ENCODE data around the gene ZNF653. TPM values are rescaled to one million over a fixed set of nuclear protein-coding genes. Genes with fewer than 3 reads are reported as not detected.
"Not testable (repeated sequence)": the region's sequence is repeated elsewhere in the genome, so short reads cannot be mapped to it uniquely, and the experiment has no call there.

The ZNF653 gene
- total RNA-seq, 2 experiments from 2014 or later, result 14.1 to 21.5 TPM

DNA sequence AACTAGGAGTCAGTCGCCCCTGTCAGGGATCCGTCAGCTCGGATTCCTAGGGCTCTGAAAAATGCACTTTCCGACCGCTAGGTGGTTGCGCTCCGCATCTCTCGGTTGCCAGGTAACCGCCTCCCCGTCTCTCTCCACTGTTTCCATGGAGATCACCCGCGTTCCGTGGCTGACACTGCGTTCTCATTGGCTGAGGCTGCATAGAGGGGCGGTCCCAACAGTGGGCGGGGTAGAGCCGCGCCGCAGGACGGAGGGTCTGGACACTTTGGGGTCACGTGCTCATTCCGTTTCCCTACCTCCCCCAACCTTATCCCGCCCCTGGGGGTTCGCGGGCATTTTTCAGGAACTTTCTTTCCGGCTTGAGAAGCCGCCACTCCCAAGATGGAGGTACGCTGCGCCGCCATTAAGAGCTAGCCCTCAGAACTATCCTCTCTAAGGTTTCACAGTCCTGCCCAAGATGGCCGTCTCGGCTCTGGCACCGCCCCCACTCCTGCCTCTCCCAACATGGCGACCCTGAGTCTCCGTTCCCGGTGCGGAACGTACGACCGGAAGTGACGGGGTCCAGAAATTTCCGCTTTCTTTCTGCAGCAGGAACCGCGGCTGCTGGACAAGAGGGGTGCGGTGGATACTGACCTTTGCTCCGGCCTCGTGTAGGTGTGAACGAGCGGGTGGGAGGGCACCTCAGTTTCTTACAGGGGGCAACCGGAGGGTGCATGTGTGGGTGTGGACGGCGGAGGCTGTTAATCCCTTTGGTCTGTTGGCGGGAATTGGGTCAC is 70.4 kb downstream of the ZNF653 start, which contains the start of the genes ODAD3 and PRKCSH:
Gene ODAD3 (minus strand): TSS at position 65 of the 776 bp plus-strand sequence. CDS start 105 bp downstream, outside the sequence.
Gene PRKCSH (plus strand): TSS at position 579 of the 776 bp plus-strand sequence. CDS start 483 bp downstream, outside the sequence.
- ChIA-PET CTCF (ENCODE audit: unreplicated experiment) (interaction anchor here (0.5 to 0.6 kb wide), 2 partner anchors 54 to 107 kb away, joined by 3 read pairs; no protein-coding TSS in a partner anchor), POLR2A (interaction anchor here (1.4 kb wide), 1 partner anchor 54 kb away, joined by 3 read pairs; no protein-coding TSS in a partner anchor)
- no peaks in the 10 kb centered on the region for H3K9me3 ChIP-seq (ENCODE audit: low read length)
- H2AFZ ChIP-seq (ENCODE audit: low read length), result peak within 1 kb of the TSS; percentile 91
- peaks cover 36% of the 10 kb centered on the region for H3K36me3 ChIP-seq (ENCODE audit: insufficient read depth, low read length)
- no peaks in the 10 kb centered on the region for H4K20me1 ChIP-seq (ENCODE audit: insufficient read depth, low read length)
- H3K79me2 ChIP-seq (ENCODE audit: insufficient read depth, low read depth, low read length), result peaks cover 14% of the 10 kb centered on the region; the same call in 1 of the 2 replicates
- no TSS peak for BruUV-seq (replicated peaks)
- intact Hi-C loops (cut with micrococcal nuclease; ENCODE audit: unreplicated experiment), result loop anchor here (1.0 to 5.0 kb wide), 2 partner anchors 54 to 143 kb away; no protein-coding TSS in a partner anchor
- peak; percentile 99 for DNase-seq (ENCODE audit: low spot score)
- H3K4me3 ChIP-seq (ENCODE audit: low read depth, low read length, poor library complexity, severe bottlenecking), result peak within 1 kb of the TSS; percentile 92
- peak within 1 kb of the TSS; percentile 98 for H3K4me2 ChIP-seq (ENCODE audit: low read length)
- H3K4me1 ChIP-seq (ENCODE audit: insufficient read depth, low read length, poor library complexity, severe bottlenecking), result peaks cover 24% of the 10 kb centered on the region
- no peaks in the 10 kb centered on the region for H3K9me2 ChIP-seq (ENCODE audit: insufficient read depth, low read length)
- H3K27ac ChIP-seq (ENCODE audit: low read depth, low read length, poor library complexity, severe bottlenecking), result peak within 1 kb of the TSS; percentile 33
- TF ChIP-seq, protein P1, sequence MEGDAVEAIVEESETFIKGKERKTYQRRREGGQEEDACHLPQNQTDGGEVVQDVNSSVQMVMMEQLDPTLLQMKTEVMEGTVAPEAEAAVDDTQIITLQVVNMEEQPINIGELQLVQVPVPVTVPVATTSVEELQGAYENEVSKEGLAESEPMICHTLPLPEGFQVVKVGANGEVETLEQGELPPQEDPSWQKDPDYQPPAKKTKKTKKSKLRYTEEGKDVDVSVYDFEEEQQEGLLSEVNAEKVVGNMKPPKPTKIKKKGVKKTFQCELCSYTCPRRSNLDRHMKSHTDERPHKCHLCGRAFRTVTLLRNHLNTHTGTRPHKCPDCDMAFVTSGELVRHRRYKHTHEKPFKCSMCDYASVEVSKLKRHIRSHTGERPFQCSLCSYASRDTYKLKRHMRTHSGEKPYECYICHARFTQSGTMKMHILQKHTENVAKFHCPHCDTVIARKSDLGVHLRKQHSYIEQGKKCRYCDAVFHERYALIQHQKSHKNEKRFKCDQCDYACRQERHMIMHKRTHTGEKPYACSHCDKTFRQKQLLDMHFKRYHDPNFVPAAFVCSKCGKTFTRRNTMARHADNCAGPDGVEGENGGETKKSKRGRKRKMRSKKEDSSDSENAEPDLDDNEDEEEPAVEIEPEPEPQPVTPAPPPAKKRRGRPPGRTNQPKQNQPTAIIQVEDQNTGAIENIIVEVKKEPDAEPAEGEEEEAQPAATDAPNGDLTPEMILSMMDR (conservative IDR thresholded peaks at IDR 0.05; ENCODE audit: low read length), result peak; percentile 82
- TF ChIP-seq EZH2phosphoT487 (IDR thresholded peaks at IDR 0.05; ENCODE audit: borderline replicate concordance, low read depth, low read length), result no peak

DNA sequence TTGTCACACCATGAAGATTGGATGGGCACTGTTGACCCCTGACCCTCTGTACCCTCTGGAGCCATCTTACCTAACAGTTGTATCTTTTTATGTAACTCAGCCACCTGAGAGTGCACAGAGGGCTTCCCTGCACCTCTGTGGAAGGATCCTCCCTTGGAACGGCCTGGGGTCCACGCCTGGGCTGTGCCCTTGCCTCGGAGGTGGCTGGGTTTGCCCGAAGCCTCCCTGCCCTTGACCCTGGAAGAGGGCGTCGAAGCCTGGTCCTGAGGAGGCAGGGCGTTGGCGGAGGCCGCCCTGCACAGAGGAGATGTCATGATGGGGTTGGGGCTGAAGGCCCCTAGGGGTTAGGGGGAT is 71.0 kb downstream of the ZNF653 start:
- no peak overlapping the region for H3K27ac ChIP-seq (ENCODE audit: low read depth, low read length, poor library complexity, severe bottlenecking)
- no peaks in the 10 kb centered on the region for H3K9me2 ChIP-seq (ENCODE audit: insufficient read depth, low read length)
- BruUV-seq (replicated peaks), result no TSS peak
- peak overlapping the region; percentile 91 for H2AFZ ChIP-seq (ENCODE audit: low read length)
- peaks cover 31% of the 10 kb centered on the region for H3K36me3 ChIP-seq (ENCODE audit: insufficient read depth, low read length)
- no peaks in the 10 kb centered on the region for H4K20me1 ChIP-seq (ENCODE audit: insufficient read depth, low read length)
- TF ChIP-seq EZH2phosphoT487 (IDR thresholded peaks at IDR 0.05; ENCODE audit: borderline replicate concordance, low read depth, low read length), result no peak
- TF ChIP-seq, protein P1 (conservative IDR thresholded peaks at IDR 0.05; ENCODE audit: low read length), result no peak
- peak overlapping the region; percentile 96 for H3K4me2 ChIP-seq (ENCODE audit: low read length)
- H3K79me2 ChIP-seq (ENCODE audit: insufficient read depth, low read depth, low read length), result peaks cover 14% of the 10 kb centered on the region; the same call in 1 of the 2 replicates
- peaks cover 24% of the 10 kb centered on the region for H3K4me1 ChIP-seq (ENCODE audit: insufficient read depth, low read length, poor library complexity, severe bottlenecking)
- no peak for DNase-seq (ENCODE audit: low spot score)
- ChIA-PET CTCF (ENCODE audit: unreplicated experiment) (interaction anchor here (0.6 kb wide), 1 partner anchor 53 kb away, joined by 3 read pairs; no protein-coding TSS in a partner anchor), POLR2A (interaction anchor here (1.4 kb wide), 1 partner anchor 54 kb away, joined by 3 read pairs; no protein-coding TSS in a partner anchor)
- intact Hi-C loops (cut with micrococcal nuclease; ENCODE audit: unreplicated experiment), result loop anchor here (1.0 to 5.0 kb wide), 2 partner anchors 53 to 142 kb away; no protein-coding TSS in a partner anchor
- H3K4me3 ChIP-seq (ENCODE audit: low read depth, low read length, poor library complexity, severe bottlenecking), result peak overlapping the region; percentile 92
- H3K9me3 ChIP-seq (ENCODE audit: low read length), result no peaks in the 10 kb centered on the region

DNA sequence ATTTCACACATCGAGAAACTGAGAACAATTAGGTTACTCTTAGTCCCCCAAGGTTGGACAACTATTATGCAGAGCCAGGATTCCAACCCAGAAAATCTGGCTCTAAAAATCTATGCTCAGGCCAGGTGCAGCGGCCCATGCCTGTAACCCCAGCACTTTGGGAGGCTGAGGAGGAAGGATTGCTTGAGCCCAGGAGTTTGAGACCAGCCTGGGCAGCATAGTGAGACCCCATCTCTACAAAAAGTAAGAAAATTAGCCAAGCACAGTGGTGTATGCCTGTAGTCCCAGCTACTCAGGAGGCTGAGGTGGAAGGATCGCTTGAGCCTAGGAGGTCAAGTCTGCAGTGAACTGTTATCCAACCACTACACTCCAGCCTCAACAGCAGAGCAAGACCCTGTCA is 72.1 kb downstream of the ZNF653 start:
- DNase-seq (ENCODE audit: low spot score); intact Hi-C loops (cut with micrococcal nuclease; ENCODE audit: unreplicated experiment); H3K9me3 ChIP-seq (ENCODE audit: low read length); H3K4me3 ChIP-seq (ENCODE audit: low read depth, low read length, poor library complexity, severe bottlenecking); H3K27ac ChIP-seq (ENCODE audit: low read depth, low read length, poor library complexity, severe bottlenecking); H4K20me1 ChIP-seq (ENCODE audit: insufficient read depth, low read length); H2AFZ ChIP-seq (ENCODE audit: low read length); H3K9me2 ChIP-seq (ENCODE audit: insufficient read depth, low read length); BruUV-seq (replicated peaks); H3K4me2 ChIP-seq (ENCODE audit: low read length): not testable (repeated sequence)
- H3K36me3 ChIP-seq (ENCODE audit: insufficient read depth, low read length), result peaks cover 24% of the 10 kb centered on the region
- H3K79me2 ChIP-seq (ENCODE audit: insufficient read depth, low read depth, low read length), result peaks cover 14% of the 10 kb centered on the region; the same call in 1 of the 2 replicates
- ChIA-PET POLR2A (interaction anchor here (0.9 kb wide), 1 partner anchor 15 kb away, joined by 3 read pairs; the partner anchor contains the start of gene RGL3), CTCF (ENCODE audit: unreplicated experiment) (interaction anchor here (0.6 kb wide), 1 partner anchor 12 kb away, joined by 3 read pairs; no protein-coding TSS in a partner anchor)
- peaks cover 24% of the 10 kb centered on the region for H3K4me1 ChIP-seq (ENCODE audit: insufficient read depth, low read length, poor library complexity, severe bottlenecking)

Measured in OCI-LY7 (cell line).